GM20431 (cell line): ENCODE results near the gene U2SURP.
"Not testable (repeated sequence)": the region's sequence is repeated elsewhere in the genome, so short reads cannot be mapped to it uniquely, and the experiment has no call there.

Experiments used
- in situ Hi-C: fragments of 300-500 bp; cut with MseI, MboI; formaldehyde crosslinking; loops from one replicate; pipeline ENCODE4 v1.15.0; 2020; ENCODE audit warnings: low sequenced_read_pairs; ENCODE audit not compliant: unreplicated experiment

The U2SURP gene

DNA sequence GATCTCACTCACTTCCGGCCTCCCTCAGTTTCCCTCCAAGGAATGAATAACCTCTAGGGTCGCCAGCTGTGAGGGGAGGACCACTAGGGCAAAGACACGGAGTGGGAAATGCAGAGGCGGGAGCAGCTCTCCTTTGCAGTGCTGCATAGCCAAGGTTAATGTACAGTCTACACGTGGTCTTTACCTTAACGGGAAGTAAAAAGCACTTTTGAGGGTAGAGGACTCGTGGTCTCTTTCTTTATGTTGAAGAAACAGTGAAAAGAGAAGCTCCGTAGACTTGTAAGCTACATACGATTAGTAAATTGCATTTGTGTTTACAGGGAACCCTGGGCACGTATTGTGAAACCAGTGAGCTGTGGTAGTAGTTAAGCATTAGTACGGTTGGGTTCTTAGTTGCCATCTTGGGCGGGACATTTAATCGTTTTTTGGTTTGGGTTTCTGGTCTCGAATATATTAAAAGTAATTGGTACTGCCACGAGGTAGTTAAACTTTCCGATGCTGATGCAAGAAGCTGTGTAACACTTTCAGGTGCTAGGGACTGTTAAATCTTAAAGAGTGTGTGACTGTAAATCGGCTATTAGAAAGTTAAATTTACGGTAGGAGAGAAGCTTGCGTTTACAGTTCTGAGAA is 828 bp downstream of the U2SURP start:
- in situ Hi-C loops = no loop called here

DNA sequence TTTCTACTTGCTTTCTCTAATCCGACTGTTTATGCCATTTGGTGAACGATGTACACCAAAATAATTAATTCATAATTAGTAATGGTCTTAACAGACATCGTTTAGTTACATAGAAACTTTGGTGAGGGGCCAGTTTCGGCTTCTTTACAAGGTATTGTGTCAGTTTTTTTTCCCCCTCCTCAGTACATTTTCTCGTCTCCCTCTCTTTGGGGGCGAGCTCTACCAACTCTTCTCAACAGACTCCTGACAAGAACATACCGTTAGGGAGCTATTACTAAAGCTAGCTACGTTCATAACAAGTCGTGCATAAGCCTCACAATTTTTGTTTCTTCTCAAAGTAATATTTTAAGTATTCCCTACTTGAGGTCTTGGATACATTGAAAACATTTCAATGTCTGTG is 1.4 kb downstream of the U2SURP start:
- in situ Hi-C loops = no loop called here

DNA sequence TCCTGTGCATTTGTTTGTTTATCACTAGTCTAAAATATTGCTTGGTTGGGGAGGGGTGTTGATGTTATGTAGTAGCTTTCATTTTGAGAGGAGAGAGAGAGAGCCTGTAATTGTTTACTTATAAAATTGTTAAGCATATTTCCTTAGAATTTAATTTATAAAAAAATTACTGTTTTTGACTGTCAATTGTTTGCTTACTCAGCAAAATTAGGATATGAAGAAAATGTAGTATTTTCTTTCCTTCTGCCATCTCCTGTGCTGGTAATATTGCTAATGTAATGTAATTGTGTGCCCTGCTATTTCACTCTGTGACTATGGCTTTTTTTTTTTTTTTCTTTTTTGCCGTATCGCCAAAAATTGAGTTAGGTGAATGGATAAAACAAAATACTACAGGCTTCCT is 3.5 kb downstream of the U2SURP start:
- in situ Hi-C loops = no loop called here

DNA sequence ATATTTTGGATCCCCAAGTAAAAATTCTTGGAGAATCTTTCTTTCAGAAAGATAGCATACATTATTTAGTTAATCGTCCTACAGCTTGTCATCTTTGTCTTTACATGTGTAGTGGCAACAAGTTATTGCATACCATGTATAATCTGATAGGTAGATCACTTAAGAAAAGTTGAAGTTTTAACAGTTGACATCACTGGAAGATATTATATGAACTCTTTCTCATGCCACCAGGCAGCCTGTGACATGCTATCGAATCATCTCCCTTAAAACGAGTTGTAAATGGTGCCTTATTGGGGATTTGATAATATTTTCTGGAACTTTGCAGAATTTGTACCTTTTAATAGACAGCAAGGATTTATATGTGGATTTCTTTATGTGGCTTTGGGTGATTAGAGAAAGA is 8.7 kb downstream of the U2SURP start:
- in situ Hi-C loops = no loop called here

DNA sequence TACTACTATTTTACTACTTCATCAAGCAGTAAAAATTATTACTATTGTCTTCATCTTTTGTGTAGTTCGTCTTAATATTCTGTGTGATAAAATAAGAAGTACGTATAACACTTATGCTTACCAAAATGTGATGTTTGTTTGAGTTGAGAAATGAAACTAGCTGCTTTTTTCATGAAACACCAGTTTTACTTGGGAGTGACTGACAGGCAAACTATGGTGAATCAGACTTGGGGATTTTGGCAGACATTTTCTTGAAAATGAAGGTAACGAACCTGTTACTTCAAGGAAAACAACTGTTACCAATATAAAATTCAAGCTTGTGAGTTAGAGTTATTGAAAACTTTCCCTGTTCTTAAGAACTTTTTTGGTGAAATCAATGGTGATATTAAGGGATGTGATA is 10.3 kb downstream of the U2SURP start:
- in situ Hi-C loops = no loop called here

DNA sequence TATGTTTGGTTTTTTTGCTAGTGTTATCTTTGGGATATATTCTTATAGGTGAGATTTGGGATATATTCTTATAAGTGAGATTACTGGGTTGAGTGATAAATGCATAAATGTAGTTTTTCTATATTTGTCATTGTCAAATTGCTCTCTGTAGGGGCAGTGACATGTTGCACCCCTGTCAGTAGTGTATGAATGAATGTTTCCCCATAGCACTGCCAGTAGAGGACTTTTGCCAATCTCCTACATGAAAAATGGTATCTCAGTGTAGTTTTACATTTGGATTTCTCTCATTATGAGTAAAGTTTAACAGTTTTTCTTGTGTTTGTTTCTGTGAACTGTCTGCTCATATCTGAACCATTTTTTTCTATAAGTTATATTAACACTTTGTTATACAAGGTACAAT is 13.6 kb downstream of the U2SURP start:
- in situ Hi-C loops = no loop called here

DNA sequence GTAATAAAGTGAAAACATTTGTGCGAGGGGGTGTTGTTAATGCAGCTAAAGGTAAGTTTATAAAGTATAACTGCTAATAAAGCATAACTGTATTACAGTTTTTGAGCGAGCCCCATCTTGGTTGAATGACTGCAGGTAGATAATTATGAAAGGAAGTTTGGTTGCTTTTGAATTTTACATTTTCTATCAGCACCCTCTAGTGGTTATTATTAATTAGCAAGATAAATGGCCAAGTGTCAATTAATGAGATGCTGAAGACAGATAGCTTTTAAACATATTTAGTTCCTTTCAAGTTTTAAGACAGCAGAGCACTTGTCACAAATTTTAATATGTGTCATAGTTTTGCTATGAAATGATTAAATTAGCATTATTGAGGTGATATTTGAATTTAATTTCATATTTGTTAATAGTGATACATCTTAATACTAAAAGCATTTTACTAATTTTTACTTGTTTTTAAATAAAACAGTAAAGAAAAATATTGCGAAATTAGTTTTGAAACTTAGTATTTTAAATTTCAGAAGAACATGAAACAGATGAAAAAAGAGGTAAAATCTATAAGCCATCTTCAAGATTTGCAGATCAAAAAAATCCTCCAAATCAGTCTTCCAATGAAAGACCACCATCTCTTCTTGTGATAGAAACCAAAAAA is 15.1 kb downstream of the U2SURP start:
- in situ Hi-C loops = no loop called here

DNA sequence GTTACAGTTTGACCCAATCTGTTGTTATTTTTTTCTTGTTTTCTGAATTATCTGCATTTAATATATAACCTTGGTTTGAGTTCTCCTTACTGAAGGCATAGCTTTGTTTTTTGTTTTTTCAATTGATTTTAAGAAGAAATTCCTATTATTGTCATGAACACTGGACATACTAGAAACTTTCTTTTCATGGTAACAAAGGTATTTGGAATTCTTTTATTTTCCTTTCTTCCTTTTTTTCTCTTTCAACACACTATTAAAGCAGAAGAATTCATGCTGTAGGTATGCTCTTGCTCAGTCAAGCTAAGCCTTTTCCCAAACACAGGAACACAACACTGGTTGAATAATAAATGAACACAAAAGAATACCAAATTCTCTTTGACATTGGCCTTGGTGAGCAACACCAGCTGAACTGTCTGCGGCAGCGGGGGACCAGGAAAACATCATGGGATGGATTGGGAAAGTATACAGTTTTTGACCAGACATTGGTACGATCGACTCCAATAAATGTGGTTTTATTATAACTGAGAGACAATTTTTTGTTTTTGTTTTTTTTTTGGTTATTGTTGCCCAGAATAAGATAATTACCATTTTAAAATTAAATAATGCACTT is 23.1 kb downstream of the U2SURP start:
- in situ Hi-C loops = no loop called here

DNA sequence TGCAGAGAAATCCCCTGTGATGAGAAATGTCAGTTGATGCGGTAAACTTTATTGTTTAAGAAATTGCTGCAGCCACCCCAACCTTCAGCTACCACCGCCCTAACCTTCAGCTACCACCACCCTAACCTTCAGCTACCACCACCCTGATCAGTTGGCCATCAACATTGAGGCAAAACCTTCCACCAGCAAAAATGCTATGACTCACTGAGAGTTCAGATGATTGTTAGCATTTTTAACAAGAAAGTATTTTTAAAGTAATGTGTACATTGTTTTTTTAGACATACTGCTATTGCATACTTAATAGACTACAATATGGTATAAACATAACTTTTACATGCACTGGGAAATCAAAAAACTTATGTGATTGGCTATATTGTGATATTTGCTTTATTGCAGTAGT is 30.0 kb downstream of the U2SURP start:
- in situ Hi-C loops = no loop called here

DNA sequence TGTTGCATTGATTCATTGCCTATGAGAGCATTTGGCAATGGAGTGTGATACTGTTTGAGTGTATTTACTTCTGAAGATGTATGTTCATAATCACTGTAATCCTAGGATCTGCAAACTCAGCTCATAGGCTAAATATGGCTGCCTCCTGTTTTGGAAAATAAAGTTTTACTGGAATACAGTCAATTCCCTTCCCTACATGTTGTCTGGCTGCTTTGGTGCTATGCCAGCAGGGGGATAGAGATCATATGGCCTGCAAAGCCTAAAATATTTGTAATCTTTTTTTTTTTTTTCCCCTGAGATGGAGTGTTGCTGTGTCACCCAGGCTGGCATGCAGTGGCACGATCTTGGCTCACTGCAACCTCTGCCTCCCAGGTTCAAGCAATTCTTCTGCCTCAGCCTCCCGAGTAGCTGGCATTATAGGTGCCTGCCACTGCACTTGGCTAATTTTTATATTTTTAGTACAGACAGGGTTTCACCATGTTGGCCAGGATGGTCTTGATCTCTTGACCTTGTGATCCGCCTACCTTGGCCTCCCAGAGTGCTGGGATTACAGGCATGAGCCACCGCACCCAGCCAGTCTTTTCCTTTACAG is 30.5 kb downstream of the U2SURP start:
- in situ Hi-C loops = not testable (repeated sequence)

DNA sequence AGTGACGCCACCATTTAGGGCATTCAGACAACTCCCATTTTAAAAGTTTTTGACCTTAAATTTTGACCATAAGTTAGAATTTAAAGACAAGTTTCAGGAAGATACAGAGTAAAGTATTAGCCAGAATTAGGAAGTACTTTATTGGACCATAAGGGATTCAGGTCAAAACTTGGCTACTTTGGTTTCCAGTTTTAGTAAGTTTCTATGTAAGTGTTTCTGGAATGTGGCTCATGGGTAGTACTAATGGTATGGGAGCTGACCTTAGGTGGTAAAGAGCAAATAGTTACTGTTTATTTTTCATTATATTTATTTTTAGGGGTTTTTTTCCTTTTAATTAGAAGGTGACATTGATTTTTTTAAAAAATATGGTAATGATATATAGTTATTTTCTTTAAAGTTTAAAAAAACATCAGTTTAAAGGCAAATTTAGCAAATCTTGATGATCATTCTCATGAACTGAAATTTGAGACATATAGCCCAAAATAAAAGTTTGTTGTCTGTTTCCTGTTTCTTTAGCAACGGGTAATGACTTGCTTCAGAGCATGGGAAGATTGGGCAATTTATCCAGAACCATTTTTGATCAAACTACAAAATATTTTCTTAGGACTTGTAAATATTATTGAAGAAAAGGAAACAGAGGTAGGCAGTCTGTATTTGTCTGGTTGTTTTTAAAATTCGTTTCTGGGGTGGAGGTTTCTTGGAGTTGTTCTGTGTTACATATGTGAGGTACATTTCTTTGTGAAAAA is 34.3 kb downstream of the U2SURP start:
- in situ Hi-C loops = no loop called here

DNA sequence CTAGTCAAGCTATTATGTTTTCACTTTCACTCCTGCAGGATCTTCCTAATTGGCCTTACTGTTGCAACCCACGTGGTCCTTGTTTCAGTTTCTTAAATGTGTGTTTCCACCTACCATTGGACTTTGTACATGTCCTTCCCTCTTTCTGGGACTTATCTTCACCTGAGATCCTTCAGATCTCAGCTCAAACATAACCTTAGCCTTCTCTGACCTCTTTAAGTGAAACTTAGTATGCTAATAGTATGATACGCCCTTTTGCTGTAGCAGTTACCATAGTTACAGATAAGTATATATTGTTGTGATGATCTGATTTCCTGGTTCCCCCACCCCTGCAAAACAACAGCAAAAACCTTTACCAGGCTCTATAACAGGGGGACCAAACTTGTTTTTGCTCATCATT is 35.2 kb downstream of the U2SURP start:
- in situ Hi-C loops = no loop called here

DNA sequence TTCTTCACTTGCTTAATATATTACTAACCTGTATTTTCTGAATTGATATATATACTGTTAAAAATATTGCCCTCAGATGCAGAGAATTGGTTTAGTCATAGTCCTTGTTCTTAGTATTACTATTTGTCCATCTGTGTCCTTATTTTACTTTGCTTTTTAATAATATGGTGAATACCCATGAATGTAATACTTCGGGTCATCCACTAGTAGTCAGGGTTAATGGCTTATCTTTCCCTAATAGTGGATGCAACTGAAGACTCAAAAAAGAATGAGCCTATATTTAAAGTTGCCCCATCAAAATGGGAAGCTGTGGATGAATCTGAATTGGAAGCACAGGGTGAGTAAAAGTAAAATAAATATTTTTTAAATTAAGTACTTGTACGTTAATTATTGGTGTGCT is 36.5 kb downstream of the U2SURP start:
- in situ Hi-C loops = no loop called here

DNA sequence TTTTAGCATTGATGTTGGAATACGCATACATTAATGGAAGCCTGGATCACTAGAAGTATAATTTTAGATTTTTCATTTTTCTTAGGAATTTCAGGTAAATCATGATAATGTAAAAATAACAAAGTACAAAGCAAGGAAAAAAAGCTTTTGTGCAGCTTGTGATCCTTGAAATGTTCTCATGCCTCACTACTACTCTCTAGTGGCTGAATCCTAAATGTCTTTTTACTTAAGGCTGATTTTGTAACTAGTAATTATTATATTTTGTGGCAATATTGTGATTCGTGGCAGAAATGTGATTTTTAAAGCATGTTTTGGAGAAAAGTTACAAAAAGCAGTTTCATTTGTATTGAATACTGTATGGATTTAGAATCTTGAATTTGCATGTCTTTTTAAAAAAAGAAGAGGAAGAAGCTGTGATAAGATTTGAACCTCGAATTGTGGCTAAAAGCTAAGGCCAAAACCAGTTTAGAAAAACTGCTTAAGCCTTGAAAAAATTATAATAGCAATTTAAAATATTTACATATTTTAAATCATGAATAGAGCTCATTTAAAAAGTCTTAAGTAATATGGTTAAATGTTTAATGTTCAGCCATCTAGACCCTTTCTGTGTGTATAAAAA is 39.0 kb downstream of the U2SURP start:
- in situ Hi-C loops = no loop called here

DNA sequence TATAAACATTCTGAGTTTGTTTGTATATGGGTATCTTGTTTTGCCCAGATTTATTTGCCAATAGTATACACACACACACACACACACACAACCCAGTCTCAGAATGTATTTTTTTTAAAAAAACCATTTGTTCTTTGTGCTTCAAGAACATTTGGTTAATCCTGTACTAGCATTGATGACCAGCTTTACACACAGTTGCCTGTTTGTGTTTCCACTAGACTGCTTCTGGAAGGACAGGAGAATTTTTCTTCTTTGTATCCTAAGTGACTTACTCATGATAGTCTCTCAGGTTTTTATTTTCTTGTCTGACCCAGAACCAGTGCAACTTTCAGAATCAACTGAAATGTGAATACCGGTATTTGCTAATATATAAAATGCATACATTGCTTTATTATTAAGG is 40.5 kb downstream of the U2SURP start:
- in situ Hi-C loops = no loop called here

DNA sequence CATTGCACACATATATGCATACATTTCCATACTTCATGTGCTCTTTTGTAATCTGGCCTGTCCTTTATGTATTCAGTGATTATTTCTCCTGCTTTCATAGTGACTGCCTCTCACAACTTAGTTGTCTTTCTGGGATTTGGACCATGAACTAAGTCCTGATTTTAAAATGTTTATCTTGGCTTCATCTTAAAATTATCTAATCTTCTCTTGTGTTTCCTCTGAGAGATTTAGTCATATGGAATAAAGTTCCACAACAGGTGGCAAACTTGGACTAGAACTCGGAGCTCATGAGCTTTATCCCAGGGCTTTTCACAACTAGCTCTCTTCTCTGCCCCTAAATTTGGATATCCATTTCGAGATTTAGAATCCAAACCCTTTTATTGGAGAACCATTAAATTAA is 44.3 kb downstream of the U2SURP start:
- in situ Hi-C loops = no loop called here

DNA sequence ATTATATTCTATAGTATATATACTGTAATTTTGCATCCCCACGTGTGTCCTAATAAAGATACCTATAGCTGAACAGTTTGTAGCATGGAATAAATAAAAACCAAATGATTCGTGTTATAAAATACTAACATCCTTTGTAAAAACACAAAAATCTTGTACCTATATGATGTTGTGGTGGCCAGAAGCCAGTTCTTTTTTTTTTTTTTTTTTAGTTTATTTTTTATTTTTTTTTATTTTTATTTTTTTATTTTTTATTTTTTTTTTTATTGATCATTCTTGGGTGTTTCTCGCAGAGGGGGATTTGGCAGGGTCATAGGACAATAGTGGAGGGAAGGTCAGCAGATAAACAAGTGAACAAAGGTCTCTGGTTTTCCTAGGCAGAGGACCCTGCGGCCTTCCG is 44.7 kb downstream of the U2SURP start:
- in situ Hi-C loops = not testable (repeated sequence)

DNA sequence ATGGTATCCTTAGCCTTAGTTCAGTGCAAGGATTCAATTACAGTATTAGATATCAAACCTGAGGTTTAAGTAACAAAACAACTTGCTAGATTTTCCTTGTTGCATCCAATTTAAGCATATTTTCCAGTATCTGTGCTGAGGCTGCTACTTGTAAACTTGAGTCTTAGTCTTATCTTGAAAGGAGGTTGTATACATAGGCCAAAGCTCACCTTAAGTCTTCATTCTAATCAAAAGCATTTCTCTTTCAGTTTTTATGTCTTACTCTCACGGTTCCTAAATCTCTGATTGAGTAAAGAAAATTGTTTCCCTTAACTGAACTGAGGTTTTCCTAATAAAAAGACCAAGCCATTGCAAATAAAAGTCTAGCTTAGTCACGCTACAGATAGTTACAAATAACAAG is 52.6 kb downstream of the U2SURP start:
- in situ Hi-C loops = no loop called here

DNA sequence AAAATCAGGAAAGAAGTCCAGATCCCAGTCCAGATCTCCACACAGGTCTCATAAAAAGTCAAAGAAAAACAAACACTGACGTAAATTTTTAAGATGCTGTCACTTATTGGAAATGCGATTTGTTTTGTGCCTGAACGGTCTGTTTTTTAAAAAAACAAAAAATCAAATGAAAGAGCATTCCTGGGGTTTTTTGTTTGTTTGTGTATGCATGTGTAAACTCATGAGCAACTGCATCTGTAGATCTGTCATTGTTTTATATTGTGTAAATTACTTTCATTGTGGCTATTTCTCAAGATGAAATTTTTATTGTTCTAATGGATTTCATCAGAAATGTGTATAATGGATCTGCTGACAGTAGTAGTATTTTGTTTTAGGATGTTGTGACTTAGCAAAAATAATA is 55.0 kb downstream of the U2SURP start:
- in situ Hi-C loops = no loop called here

DNA sequence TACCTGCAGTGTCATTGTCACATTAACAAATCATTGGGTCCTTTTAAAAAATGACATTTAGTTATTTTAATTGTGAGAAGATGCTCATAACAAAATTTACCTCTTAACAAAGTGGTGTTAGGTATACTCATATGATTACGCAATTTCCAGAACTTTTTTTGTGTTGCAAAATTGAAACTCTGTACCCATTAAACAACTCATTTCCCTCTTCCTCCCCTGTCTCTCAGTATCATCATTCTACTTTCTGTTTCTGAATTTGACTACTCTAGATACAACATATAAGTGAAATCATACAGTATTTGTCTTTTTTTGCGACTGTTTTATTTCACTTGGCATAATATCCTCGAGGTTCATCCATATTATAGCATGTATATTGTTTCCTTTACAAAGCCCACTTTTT is 59.5 kb downstream of the U2SURP start:
- in situ Hi-C loops = no loop called here
